GM11168 (cell line): ENCODE data around the gene METTL9.

Experiments
- in situ Hi-C: fragments of 300-500 bp; cut with MboI; formaldehyde crosslinking; loops from one replicate; pipeline ENCODE4 v1.12.0; 2022; ENCODE audit warnings: low sequenced_read_pairs; ENCODE audit not compliant: unreplicated experiment

Gene METTL9

GRCh38 chr16:21694609-21695008 lies 95.2 kb downstream of the METTL9 start:
- in situ Hi-C loops: no loop called here

- in situ Hi-C loops: no loop called here
Observed at GRCh38 chr16:21697032-21697431, 97.7 kb downstream of the METTL9 start.

DNA sequence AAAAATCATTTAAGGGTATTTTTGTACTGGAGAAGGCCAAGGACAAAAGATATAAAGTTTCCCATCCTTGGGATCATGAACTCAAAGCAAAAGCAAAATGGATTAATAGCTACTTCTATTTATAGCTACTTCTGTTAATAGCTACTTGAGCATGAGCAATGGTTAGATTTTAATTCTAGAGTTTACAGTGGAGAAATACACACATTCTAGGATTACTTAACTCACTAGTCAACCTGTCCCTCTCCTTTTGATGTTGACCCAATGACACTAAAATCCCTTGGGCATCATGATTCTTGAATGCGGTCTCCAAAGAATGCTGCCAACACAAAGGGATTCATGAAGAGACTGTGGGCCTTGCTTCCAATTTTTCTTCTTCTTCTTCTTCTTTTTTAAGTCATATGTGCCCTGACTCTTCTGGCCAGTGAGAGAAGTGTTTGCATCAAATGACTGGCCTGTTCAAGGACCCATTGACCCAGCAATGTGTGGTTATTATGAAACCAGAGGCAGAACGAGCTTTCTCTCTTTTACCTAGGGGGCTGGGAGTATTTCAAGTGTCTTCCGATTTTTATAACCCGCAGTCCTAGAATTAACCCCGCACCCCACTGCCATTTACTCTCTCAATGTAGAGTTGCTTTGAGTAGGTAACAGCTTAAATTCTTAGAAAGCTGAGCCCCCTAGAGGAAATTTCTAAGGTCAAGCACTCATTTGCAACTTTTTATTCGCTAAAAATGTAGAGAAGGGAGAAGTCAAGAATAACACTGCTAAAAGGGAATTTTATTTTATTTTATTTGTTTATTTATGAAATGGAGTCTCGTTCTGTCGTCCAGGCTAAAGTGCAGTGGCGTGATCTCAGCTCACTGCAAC lies 99.0 kb downstream of the METTL9 start:
- in situ Hi-C loops: no loop called here

- in situ Hi-C loops: loop anchor here (5.0 kb wide), 2 partner anchors 34 to 114 kb away; no protein-coding TSS in a partner anchor
Observed at GRCh38 chr16:21701271-21701670, 101.9 kb downstream of the METTL9 start.

DNA sequence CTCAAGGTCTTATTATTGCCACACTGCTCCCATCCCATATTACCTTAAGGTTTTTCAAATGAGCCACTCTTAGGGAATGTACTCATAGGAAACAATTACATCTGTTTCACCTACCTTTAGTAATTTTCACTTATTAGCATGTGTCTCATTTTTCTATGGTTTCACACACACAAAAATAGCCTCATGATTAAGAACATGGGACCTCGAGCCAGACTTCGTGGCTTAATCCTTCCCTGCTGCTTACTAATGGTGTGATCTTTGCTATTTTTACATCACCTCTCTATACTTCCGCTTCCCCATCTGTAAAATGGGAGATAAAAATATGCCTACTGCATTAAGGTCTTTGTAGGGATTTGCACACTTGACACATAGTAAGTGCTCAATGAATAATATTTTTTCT lies 102.9 kb downstream of the METTL9 start:
- in situ Hi-C loops: loop anchor here (5.0 kb wide), 2 partner anchors 35 to 115 kb away; no protein-coding TSS in a partner anchor

DNA sequence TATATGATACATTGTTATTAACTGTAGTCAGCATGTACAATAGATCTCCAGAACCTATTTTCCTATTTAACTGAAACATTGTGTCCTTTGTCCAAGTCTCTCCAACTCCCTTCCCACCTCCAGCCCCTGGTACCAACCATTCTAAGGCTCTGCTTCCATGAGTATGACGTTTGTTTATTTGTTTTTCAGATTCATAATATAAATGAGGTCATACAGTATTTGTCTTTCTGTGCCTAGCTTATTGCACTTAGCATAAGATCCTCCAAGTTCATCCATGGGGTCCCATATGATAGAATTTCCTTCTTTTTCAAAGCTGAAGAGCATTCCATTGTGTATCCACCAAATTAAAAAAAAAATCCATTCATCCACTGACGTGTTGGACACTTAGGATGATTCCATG lies 103.8 kb downstream of the METTL9 start:
- in situ Hi-C loops: loop anchor here (5.0 kb wide), 2 partner anchors 36 to 116 kb away; no protein-coding TSS in a partner anchor

- in situ Hi-C loops: loop anchor here (5.0 kb wide), 2 partner anchors 36 to 116 kb away; no protein-coding TSS in a partner anchor
Observed at GRCh38 chr16:21703589-21704174, 104.3 kb downstream of the METTL9 start.

DNA sequence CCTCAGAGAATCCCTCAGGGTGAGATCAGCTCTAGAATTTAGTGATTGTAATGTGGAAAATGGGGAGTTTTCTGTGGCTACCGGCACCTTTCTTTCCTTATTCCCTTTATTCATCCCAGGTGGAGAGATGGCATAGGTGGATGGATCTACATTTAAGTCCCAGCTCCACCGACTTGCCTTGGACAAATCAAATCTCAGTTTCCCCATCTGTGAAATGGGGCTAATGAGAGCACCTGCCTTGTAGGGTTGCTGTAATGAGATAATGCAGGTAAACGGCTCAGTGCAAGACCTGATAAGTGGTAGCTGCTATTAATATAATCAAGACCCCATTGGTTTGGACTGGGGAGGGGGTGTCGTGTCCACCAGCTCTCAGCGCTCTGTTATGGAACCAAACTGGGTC lies 104.9 kb downstream of the METTL9 start:
- in situ Hi-C loops: loop anchor here (5.0 kb wide), 2 partner anchors 37 to 117 kb away; no protein-coding TSS in a partner anchor

- in situ Hi-C loops: loop anchor here (5.0 kb wide), 2 partner anchors 37 to 117 kb away; no protein-coding TSS in a partner anchor
Observed at GRCh38 chr16:21704733-21705132, 105.4 kb downstream of the METTL9 start.
